Measurements from ENCODE around the gene PMAIP1.

GRCh38 chr18:59876310-59876626 is 23.5 kb upstream of the PMAIP1 start:
- TF ChIP-seq CTCF (IDR thresholded peaks at IDR 0.05), result no peak
- no peak for TF ChIP-seq POLR2A (IDR thresholded peaks at IDR 0.05)
